Gastroesophageal sphincter (tissue), 3 donors: ENCODE data around the gene SGCD.

Experiments
- CTCF ChIP-seq, 4 experiments: fragments of 200-600 bp in 2 of 4; fragments of 450-650 bp in 2 of 4; sonication (generic) in 1 of 4; IDR thresholded peaks; one replicate each; pipeline ENCODE4 v1.5.1; 2017 to 2019; ENCODE audit warnings: antibody characterized with exemption in 4 of 4, mild to moderate bottlenecking in 2 of 4, moderate library complexity in 2 of 4
- POLR2A ChIP-seq, 2 donors: fragments of 450-650 bp; IDR thresholded peaks; one replicate each; pipeline ENCODE4 v1.6.1; 2017; ENCODE audit warnings: antibody characterized with exemption in 2 of 2, mild to moderate bottlenecking in 2 of 2, moderate library complexity in 1 of 2

GRCh38 chr5:156783092-156783491 is 456.1 kb downstream of the SGCD start:
- TF ChIP-seq CTCF (IDR thresholded peaks at IDR 0.05) (no peak), POLR2A (IDR thresholded peaks at IDR 0.05) (no peak)
